A673 (cell line): ENCODE results near the gene MSRB2.

Experiments used
- EZH2 ChIP-seq: fragments of 200-600 bp; sonication (generic); IDR thresholded peaks from 2 replicates; pipeline ENCODE4 v1.6.1; 2017; ENCODE audit warnings: borderline replicate concordance, low read depth, mild to moderate bottlenecking, mixed read lengths, antibody characterized with exemption, low read length; ENCODE audit not compliant: poor library complexity, severe bottlenecking
- TF ChIP-seq, protein P1 (sequence below): fragments of 300-800, 200-600 bp; sonication (generic); conservative IDR thresholded peaks from 2 replicates; pipeline ENCODE4 v1.5.1; 2017; ENCODE audit warnings: low read depth, mild to moderate bottlenecking, antibody characterized with exemption, low read length, moderate library complexity, mixed read lengths

DNA sequence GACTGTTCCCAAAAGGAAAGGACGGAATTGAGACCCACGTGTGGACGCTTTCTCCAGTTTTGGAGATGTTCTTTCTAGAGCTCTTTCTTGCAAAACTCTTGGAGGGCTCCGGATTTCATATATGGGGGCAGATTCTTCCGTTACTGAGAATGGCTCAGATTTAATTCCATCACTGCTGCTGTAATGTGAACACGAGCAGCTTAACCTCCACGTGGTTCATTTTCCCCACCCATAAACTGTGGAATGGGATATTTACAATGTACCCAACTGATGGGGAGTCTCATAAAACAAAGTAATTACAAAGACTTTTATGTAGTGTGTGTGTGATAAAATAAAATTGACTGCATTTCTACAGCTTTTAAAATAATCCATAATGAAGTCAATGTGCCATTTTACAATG lies 15.1 kb upstream of the MSRB2 start:
- TF ChIP-seq, protein P1, sequence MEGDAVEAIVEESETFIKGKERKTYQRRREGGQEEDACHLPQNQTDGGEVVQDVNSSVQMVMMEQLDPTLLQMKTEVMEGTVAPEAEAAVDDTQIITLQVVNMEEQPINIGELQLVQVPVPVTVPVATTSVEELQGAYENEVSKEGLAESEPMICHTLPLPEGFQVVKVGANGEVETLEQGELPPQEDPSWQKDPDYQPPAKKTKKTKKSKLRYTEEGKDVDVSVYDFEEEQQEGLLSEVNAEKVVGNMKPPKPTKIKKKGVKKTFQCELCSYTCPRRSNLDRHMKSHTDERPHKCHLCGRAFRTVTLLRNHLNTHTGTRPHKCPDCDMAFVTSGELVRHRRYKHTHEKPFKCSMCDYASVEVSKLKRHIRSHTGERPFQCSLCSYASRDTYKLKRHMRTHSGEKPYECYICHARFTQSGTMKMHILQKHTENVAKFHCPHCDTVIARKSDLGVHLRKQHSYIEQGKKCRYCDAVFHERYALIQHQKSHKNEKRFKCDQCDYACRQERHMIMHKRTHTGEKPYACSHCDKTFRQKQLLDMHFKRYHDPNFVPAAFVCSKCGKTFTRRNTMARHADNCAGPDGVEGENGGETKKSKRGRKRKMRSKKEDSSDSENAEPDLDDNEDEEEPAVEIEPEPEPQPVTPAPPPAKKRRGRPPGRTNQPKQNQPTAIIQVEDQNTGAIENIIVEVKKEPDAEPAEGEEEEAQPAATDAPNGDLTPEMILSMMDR, result no peak
- no peak for TF ChIP-seq EZH2
